MM.1S (cell line): Measurements from ENCODE around the gene LANCL2.

Source experiments
- EZH2 ChIP-seq: fragments of 300-600 bp; sonication (generic); optimal IDR thresholded peaks from 2 replicates; pipeline ENCODE3; 2017; ENCODE audit warnings: low read depth, mild to moderate bottlenecking, antibody characterized with exemption, low read length, mixed read lengths
- EZH2phosphoT487 ChIP-seq: fragments of 300-600 bp; sonication (generic); IDR thresholded peaks from 2 replicates; pipeline ENCODE4 v1.6.1; 2018; ENCODE audit warnings: antibody characterized with exemption, low read length
- TF ChIP-seq, protein P1 (sequence below): fragments of 300-600 bp; sonication (generic); IDR thresholded peaks from 2 replicates; pipeline ENCODE4 v1.5.1; 2016; ENCODE audit warnings: antibody characterized with exemption, low read length, mixed read lengths

DNA sequence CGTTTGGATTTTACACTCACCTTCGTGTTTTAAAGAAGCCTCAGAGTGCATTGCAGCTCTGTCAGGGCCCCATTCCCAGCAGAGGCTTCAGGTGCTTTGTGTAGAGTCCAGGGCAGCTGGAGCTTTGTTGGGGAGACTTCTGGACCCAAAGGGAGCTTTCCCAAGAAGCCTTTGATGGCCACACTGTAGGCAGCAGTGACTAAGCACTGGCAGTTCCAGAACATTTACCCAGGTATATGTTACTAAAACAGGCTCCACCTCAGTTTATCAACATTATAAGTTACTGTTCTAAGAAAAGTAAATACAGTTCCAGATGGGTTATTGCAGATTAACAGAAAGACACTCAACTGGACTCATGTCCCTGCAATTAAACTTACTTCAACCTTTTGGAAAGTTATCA lies 66.8 kb downstream of the LANCL2 start:
- TF ChIP-seq EZH2phosphoT487 (no peak), EZH2 (no peak)
- TF ChIP-seq, protein P1, sequence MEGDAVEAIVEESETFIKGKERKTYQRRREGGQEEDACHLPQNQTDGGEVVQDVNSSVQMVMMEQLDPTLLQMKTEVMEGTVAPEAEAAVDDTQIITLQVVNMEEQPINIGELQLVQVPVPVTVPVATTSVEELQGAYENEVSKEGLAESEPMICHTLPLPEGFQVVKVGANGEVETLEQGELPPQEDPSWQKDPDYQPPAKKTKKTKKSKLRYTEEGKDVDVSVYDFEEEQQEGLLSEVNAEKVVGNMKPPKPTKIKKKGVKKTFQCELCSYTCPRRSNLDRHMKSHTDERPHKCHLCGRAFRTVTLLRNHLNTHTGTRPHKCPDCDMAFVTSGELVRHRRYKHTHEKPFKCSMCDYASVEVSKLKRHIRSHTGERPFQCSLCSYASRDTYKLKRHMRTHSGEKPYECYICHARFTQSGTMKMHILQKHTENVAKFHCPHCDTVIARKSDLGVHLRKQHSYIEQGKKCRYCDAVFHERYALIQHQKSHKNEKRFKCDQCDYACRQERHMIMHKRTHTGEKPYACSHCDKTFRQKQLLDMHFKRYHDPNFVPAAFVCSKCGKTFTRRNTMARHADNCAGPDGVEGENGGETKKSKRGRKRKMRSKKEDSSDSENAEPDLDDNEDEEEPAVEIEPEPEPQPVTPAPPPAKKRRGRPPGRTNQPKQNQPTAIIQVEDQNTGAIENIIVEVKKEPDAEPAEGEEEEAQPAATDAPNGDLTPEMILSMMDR: no peak
